Measurements from ENCODE around the gene RBM4B.
"Not testable (repeated sequence)": the region's sequence is repeated elsewhere in the genome, so short reads cannot be mapped to it uniquely, and the experiment has no call there.

The RBM4B gene, protein sequence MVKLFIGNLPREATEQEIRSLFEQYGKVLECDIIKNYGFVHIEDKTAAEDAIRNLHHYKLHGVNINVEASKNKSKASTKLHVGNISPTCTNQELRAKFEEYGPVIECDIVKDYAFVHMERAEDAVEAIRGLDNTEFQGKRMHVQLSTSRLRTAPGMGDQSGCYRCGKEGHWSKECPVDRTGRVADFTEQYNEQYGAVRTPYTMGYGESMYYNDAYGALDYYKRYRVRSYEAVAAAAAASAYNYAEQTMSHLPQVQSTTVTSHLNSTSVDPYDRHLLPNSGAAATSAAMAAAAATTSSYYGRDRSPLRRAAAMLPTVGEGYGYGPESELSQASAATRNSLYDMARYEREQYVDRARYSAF
- total RNA-seq, result 21.6 to 26.3 (median 22.5) reads per million in 4 experiments

- peak; percentile 96 for DNase-seq
Measured at GRCh38 chr11:66677599-66678375, at the start of gene RBM4B. Gene RBM4B (minus strand): TSS chr11:66677887. CDS start chr11:66677079, 808 bp downstream.

DNA sequence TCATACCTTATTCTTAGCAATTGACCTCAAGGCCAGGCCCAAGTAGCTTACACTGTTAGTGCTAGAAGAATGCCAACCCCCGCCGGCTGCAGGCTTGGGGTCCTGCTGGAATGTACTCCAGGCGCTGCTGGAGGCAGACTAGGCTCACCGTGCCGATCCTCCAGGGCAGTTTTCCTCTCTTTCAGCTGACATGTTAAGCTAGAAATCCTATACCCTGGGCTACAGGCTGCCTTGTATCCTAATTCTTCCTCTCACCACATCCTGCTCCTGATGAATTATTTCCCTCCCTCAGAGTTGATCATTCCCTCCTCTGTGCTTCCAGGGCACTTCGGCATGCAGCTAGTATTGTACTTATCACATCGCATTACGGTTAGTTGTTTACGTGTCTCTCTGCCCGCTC lies 48.0 kb upstream of the RBM4B start:
- DNase-seq, result no peak

DNA sequence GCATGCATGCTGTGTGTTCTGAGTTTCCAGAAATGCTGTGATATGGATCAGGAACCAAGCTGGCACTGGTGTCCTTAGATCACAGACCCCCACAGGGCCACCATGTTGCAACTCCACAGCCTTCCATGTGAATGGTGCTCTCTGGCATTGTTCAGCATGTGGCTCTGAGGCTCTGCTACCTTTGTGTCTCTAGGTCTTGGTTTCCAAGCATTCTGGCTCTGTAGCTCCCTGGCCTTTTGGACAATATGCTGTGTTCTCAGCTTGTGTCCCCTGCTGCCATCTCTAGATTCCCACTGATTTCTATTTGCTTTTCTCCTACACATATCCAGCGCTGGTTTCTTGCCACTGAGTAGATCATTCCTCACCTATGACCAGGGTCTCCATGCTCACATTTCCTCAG lies 47.4 kb upstream of the RBM4B start:
- DNase-seq, result no peak

GRCh38 chr11:66724167-66724566 lies 46.5 kb upstream of the RBM4B start:
- not testable (repeated sequence) for DNase-seq

GRCh38 chr11:66723693-66724092 lies 46.0 kb upstream of the RBM4B start:
- DNase-seq, result no peak

- DNase-seq, result no peak
Measured at GRCh38 chr11:66722745-66723651, 45.3 kb upstream of the RBM4B start.

GRCh38 chr11:66721939-66722338 lies 44.3 kb upstream of the RBM4B start:
- DNase-seq, result no peak

- no peak for DNase-seq
Measured at GRCh38 chr11:66720899-66721470, 43.3 kb upstream of the RBM4B start.

GRCh38 chr11:66720223-66720898 lies 42.7 kb upstream of the RBM4B start:
- DNase-seq, result no peak

- no peak for DNase-seq
Measured at GRCh38 chr11:66719111-66719872, 41.6 kb upstream of the RBM4B start.

- DNase-seq, result no peak
Measured at GRCh38 chr11:66718320-66718971, 40.8 kb upstream of the RBM4B start.

GRCh38 chr11:66717925-66718319 lies 40.2 kb upstream of the RBM4B start:
- no peak for DNase-seq

DNA sequence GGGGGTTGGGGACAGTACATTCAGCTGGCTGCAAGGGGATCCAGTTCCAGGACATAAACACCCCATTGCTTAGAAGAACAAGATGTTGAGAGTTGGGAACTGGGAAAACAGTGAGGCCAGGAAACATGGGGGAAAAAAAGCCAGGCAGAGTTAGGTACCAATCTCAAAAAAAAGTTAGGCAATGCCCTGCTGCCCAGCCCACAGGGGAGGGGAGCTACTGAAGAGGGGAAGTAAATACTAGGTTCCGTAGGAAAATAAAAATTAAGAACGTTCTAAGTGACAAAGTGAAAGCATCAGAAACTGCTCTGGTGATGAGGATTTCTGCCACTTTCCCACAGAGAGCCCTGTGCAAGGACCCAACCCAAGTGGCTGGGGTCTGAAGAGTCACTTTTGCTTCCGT lies 39.3 kb upstream of the RBM4B start:
- DNase-seq, result no peak

DNA sequence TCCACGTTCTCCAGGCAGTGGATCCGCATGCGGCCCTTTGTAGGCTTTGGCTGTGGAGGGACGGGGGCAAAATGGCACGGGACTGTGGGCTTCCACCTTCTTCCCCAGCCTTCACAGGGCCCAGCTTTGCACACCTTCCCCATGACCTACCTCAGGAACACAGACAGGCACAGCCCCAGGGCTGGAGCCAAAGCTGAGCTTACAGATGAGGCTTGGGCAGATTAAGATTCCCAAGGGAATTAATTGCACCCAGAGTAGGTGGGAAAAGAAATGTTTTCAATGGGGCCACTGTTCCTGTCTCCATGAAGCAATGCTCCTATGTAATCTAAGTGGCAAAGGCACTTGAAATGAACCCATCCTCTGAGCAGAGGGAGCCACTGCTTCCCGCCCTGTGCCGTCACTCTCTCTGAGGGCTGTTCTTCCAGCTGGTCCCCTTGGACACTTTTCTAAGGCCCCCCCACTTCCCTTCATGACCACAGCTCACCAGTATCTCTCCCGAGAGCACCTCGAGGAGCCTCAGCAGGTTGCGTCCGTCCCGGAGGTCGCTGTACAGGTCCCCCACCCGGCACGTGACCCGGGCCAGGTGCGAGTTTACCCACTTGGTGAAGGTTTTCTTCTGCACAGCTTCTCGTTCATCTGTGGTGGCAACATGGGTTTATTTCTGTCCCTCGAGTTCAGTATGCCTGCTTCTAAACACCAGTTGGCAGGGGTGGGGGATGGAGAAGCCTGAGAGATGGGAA lies 37.8 kb upstream of the RBM4B start:
- no peak for DNase-seq

DNA sequence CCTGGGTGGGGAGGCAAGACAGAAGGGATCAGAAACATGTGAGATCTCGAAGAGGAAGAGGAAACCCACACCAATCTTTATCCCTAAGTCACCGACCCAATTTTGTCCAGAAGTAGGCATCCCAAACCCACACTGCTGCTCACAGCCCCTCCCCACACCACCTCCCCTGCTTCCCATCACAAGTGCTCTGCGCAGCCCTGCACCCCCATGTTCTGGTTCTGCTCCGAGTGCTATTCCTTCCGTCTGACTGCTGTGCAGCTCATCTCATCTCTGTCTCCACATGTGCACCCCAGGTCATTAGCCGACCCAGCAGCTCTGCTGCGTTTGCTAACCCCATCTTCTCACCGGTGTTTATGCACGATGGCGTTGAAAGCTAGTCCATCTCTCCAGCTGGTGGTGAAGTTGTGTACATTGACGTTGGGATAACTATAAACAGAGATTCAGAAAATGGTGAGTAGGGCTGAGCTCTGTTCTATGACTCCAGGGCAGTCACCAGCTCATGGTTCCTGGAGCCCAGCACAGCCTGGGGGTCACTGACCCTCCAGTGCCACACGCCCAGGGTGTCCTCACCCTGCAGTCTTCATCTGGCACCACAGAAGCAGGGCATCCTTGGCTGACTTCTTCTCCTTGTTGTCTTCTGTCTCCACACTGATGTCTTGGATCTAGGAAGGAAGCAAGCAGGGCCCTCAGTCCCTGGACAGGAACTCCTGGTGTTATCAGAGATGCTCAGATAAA lies 36.2 kb upstream of the RBM4B start:
- DNase-seq, result no peak

DNA sequence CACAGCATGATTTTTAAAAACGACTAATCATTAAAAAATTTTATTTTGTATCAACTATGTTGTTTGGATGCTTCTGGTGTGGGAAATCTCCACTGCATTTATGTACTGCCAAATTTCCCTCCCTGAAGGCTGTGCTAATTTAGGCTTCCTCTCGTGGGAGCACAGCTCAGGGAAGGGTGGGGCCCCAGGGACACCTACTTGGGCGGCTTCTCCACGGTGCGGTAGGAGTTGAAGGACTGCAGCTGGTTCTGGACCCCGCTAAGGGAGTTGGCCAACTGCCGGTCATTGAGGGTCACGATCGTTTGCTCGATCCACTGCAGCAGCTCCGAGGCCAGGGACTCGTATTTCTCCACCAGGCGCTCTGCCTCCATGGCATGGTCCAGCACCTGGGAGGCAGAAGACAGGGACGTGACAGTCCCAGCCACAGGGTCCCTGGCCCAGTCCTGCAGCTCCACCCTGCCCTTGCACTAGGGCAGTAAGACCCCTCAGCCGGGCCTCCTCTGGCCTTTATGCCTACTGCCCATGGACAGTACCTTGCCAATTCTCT lies 32.8 kb upstream of the RBM4B start:
- no peak for DNase-seq

DNA sequence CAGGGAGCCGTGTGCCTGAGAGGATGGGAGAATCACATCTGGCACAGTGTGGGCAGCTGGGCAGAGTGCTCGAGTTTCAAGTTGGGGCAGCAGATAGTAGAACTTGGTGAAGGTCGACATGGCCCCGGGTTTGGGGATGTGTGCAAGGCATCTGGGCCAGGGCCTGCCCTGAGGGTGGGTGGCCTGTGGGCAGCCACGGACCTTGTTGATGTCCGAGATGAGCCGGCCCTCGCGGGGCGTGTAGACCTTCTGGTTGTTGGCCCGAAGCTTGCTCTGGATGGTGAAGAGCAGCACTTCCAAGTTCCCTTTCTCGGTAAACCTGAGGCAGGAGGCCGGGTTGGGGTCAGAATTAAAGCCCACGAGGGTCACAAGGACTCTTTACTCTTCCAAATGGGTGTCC lies 31.0 kb upstream of the RBM4B start:
- no peak for DNase-seq

GRCh38 chr11:66708094-66708493 lies 30.4 kb upstream of the RBM4B start:
- DNase-seq, result no peak

DNA sequence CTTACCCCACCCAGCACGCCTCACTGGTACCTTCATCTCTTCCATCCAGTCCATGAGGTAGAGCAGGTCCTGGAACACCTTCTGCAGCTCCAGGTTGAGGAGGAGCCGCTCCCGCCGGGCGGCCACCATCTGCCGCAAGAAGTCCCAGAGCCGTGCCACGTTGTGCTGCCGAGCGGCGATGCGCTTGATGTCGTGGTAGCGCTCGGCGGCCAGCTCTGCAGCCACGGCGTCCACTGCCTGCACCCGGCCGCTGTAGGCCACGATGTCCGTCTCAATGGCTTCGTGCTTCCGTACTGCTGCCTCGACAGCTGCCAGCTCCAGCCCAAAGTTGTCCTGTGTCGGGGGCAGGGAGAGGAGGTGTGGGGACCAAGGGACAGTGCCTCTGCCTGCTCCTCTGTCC lies 29.8 kb upstream of the RBM4B start:
- no peak for DNase-seq
